ENCODE data around the gene CDH4. TPM values are rescaled to one million over a fixed set of nuclear protein-coding genes. Genes with fewer than 3 reads are reported as not detected.

CDH4 gene
- total and polyA plus RNA-seq, 8 donors = under 0.01 to 2.2 (median 0.11) TPM; not detected in 2

- H3K27ac ChIP-seq = no peak overlapping the region
- intact Hi-C loops (cut with DNase I; ENCODE audit: low total_unique reads) = no loop called here
- DNase-seq = no peak
- TF ChIP-seq EP300 (IDR thresholded peaks at IDR 0.05) (no peak), POLR2AphosphoS5 (IDR thresholded peaks at IDR 0.05) (no peak), CTCF (IDR thresholded peaks at IDR 0.05) (no peak), POLR2A (IDR thresholded peaks at IDR 0.05) (no peak)
- H3K36me3 ChIP-seq = no peaks in the 10 kb centered on the region
- H3K27me3 ChIP-seq = peaks cover 0 to 89% (median 22%) of the 10 kb centered on the region in 3 donors
- WGBS, 5 donors = 66 to 84% (median 81%) methylated on average over 9 to 13 of the region's 13 CpGs
- H3K4me1 ChIP-seq = peaks cover 0 to 18% (median 10%) of the 10 kb centered on the region in 4 donors
- no peak overlapping the region for H3K4me3 ChIP-seq
- H3K9me3 ChIP-seq = no peaks in the 10 kb centered on the region
Measured at GRCh38 chr20:61800359-61801064, 548.5 kb downstream of the CDH4 start.

GRCh38 chr20:61801065-61801360 lies 549.0 kb downstream of the CDH4 start:
- Histone ChIP-seq H3K27me3 (peaks cover 0 to 87% (median 22%) of the 10 kb centered on the region in 3 donors), H3K27ac (no peak overlapping the region), H3K4me3 (no peak overlapping the region), H3K36me3 (no peaks in the 10 kb centered on the region), H3K4me1 (peaks cover 0 to 18% (median 10%) of the 10 kb centered on the region in 4 donors), H3K9me3 (no peaks in the 10 kb centered on the region)
- DNase-seq = no peak
- TF ChIP-seq CTCF (IDR thresholded peaks at IDR 0.05) (no peak), EP300 (IDR thresholded peaks at IDR 0.05) (no peak), POLR2AphosphoS5 (IDR thresholded peaks at IDR 0.05) (no peak), POLR2A (IDR thresholded peaks at IDR 0.05) (no peak)
- 79 to 90% (median 86%) methylated on average over 7 to 9 of the region's 9 CpGs for WGBS, 5 donors
- intact Hi-C loops (cut with DNase I; ENCODE audit: low total_unique reads) = no loop called here

- intact Hi-C loops (cut with DNase I; ENCODE audit: low total_unique reads) = no loop called here
- Histone ChIP-seq H3K4me1 (peaks cover 0 to 18% (median 10%) of the 10 kb centered on the region in 4 donors), H3K9me3 (no peaks in the 10 kb centered on the region), H3K36me3 (no peaks in the 10 kb centered on the region), H3K27me3 (peaks cover 0 to 87% (median 22%) of the 10 kb centered on the region in 3 donors), H3K4me3 (no peak overlapping the region), H3K27ac (no peak overlapping the region)
- DNase-seq = no peak
- TF ChIP-seq POLR2AphosphoS5 (IDR thresholded peaks at IDR 0.05) (no peak), POLR2A (IDR thresholded peaks at IDR 0.05) (no peak), EP300 (IDR thresholded peaks at IDR 0.05) (no peak), CTCF (IDR thresholded peaks at IDR 0.05) (no peak)
- WGBS, 5 donors = 62 to 72% (median 67%) methylated on average over 4 of the region's 4 CpGs
Measured at GRCh38 chr20:61801428-61801827, 549.4 kb downstream of the CDH4 start.

GRCh38 chr20:61801857-61802442 lies 549.9 kb downstream of the CDH4 start:
- H3K36me3 ChIP-seq = no peaks in the 10 kb centered on the region
- no peak for TF ChIP-seq EP300 (IDR thresholded peaks at IDR 0.05)
- no peak for TF ChIP-seq CTCF (IDR thresholded peaks at IDR 0.05)
- TF ChIP-seq POLR2A (IDR thresholded peaks at IDR 0.05) = no peak
- no peak for TF ChIP-seq POLR2AphosphoS5 (IDR thresholded peaks at IDR 0.05)
- no peak overlapping the region for H3K27ac ChIP-seq
- H3K4me1 ChIP-seq = peaks cover 0 to 18% (median 10%) of the 10 kb centered on the region in 4 donors
- intact Hi-C loops (cut with DNase I; ENCODE audit: low total_unique reads) = no loop called here
- WGBS, 5 donors = 63 to 78% (median 76%) methylated on average over 9 to 10 of the region's 10 CpGs
- no peak for DNase-seq
- no peaks in the 10 kb centered on the region for H3K9me3 ChIP-seq
- peaks cover 0 to 87% (median 22%) of the 10 kb centered on the region in 3 donors for H3K27me3 ChIP-seq
- no peak overlapping the region for H3K4me3 ChIP-seq
